ENCODE measurements around the gene PARP3. TPM values are rescaled to one million over a fixed set of nuclear protein-coding genes. Genes with fewer than 3 reads are reported as not detected.

The PARP3 gene
- total and polyA plus RNA-seq, 9 of the 15 experiments (the other 6 are each of a cell fraction or from before 2014, with no cell fraction given) = 0.46 to 6.6 (median 4.5) TPM

- TF ChIP-seq, protein P1, sequence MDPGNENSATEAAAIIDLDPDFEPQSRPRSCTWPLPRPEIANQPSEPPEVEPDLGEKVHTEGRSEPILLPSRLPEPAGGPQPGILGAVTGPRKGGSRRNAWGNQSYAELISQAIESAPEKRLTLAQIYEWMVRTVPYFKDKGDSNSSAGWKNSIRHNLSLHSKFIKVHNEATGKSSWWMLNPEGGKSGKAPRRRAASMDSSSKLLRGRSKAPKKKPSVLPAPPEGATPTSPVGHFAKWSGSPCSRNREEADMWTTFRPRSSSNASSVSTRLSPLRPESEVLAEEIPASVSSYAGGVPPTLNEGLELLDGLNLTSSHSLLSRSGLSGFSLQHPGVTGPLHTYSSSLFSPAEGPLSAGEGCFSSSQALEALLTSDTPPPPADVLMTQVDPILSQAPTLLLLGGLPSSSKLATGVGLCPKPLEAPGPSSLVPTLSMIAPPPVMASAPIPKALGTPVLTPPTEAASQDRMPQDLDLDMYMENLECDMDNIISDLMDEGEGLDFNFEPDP (CRISPR knock-in tag; IDR thresholded peaks at IDR 0.05) = peak; percentile 61; the same call in 1 of the 2 replicates
- TF ChIP-seq NUFIP1 (IDR thresholded peaks at IDR 0.05; ENCODE audit: partially characterized antibody) (no peak), FOXA3 (CRISPR knock-in tag; conservative IDR thresholded peaks at IDR 0.05 in 1 of 2, IDR thresholded peaks at IDR 0.05 in 1 of 2) (no peak), U2AF2 (optimal IDR thresholded peaks at IDR 0.05; ENCODE audit: low read depth, low read length) (no peak), MAZ (CRISPR knock-in tag; conservative IDR thresholded peaks at IDR 0.05 in 1 of 2, IDR thresholded peaks at IDR 0.05 in 1 of 2) (peak; percentile 34 to 54; a peak in 2 of 4 replicates), CCAR2 (IDR thresholded peaks at IDR 0.05; ENCODE audit: low read depth, low read length) (no peak), HDAC3 (IDR thresholded peaks at IDR 0.05; ENCODE audit: borderline replicate concordance, partially characterized antibody) (no peak), KDM2B (CRISPR knock-in tag; IDR thresholded peaks at IDR 0.05) (no peak), BRD4 (IDR thresholded peaks at IDR 0.05) (peak; percentile 98), RFX5 (IDR thresholded peaks at IDR 0.05; ENCODE audit: low read depth, low read length) (no peak), NFE2 (IDR thresholded peaks at IDR 0.05; ENCODE audit: low read depth) (no peak), MYC (IDR thresholded peaks at IDR 0.05; ENCODE audit: low read depth, low read length) (peak; percentile 97), MYC (CRISPR knock-in tag; IDR thresholded peaks at IDR 0.05; ENCODE audit: borderline replicate concordance, low read depth) (peak; percentile 93), PHB (CRISPR knock-in tag; IDR thresholded peaks at IDR 0.05) (0 out of 2 replicates have a peak, but pooled peaks have one; percentile 53), ELF1 (tag; IDR thresholded peaks at IDR 0.05) (peak; percentile 97), HNRNPL (IDR thresholded peaks at IDR 0.05; ENCODE audit: low read depth, low read length) (no peak), ZNF3 (CRISPR knock-in tag; IDR thresholded peaks at IDR 0.05) (no peak), TAF7 (tag; IDR thresholded peaks at IDR 0.05) (peak; percentile 99), NR2C2 (CRISPR knock-in tag; IDR thresholded peaks at IDR 0.05) (peak; percentile 99), NR2C2 (tag; IDR thresholded peaks at IDR 0.05) (peak; percentile 99), NEUROD1 (IDR thresholded peaks at IDR 0.05; ENCODE audit: borderline replicate concordance, low read depth, low read length, partially characterized antibody) (peak; percentile 68), PHB2 (IDR thresholded peaks at IDR 0.05; ENCODE audit: low read depth) (no peak), ZNF165 (CRISPR knock-in tag; IDR thresholded peaks at IDR 0.05; ENCODE audit: borderline replicate concordance) (no peak), PTBP1 (IDR thresholded peaks at IDR 0.05; ENCODE audit: low read depth, low read length) (no peak), HNRNPLL (IDR thresholded peaks at IDR 0.05; ENCODE audit: low read depth, low read length, poor library complexity, severe bottlenecking) (peak; percentile 38)
- TF ChIP-seq, protein P2, sequence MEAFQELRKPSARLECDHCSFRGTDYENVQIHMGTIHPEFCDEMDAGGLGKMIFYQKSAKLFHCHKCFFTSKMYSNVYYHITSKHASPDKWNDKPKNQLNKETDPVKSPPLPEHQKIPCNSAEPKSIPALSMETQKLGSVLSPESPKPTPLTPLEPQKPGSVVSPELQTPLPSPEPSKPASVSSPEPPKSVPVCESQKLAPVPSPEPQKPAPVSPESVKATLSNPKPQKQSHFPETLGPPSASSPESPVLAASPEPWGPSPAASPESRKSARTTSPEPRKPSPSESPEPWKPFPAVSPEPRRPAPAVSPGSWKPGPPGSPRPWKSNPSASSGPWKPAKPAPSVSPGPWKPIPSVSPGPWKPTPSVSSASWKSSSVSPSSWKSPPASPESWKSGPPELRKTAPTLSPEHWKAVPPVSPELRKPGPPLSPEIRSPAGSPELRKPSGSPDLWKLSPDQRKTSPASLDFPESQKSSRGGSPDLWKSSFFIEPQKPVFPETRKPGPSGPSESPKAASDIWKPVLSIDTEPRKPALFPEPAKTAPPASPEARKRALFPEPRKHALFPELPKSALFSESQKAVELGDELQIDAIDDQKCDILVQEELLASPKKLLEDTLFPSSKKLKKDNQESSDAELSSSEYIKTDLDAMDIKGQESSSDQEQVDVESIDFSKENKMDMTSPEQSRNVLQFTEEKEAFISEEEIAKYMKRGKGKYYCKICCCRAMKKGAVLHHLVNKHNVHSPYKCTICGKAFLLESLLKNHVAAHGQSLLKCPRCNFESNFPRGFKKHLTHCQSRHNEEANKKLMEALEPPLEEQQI (IDR thresholded peaks at IDR 0.05) = 0 out of 2 replicates have a peak, but pooled peaks have one; percentile 13
Observed at GRCh38 chr3:51995346-51996163, 53.4 kb downstream of the PARP3 start, which contains the start of gene RPL29 (continued).
